Liver (tissue), 3 donors: ENCODE measurements around the gene TULP4.

Source experiments
- FOXA1 ChIP-seq: IDR thresholded peaks from 2 replicates; pipeline ENCODE4 v1.6.1; 2016; ENCODE audit warnings: antibody characterized with exemption
- GABPA ChIP-seq, 2 donors: IDR thresholded peaks in 1 of 2; conservative IDR thresholded peaks in 1 of 2; 2 replicates each; pipeline ENCODE4 v1.6.1; 2016; ENCODE audit warnings: antibody characterized with exemption in 2 of 2, mild to moderate bottlenecking in 1 of 2, moderate library complexity in 1 of 2
- JUND ChIP-seq, 2 donors: IDR thresholded peaks; 2 replicates each; pipeline ENCODE4 v1.6.1; 2016; ENCODE audit warnings: antibody characterized with exemption in 2 of 2
- NR2F2 ChIP-seq: IDR thresholded peaks from 2 replicates; pipeline ENCODE4 v1.6.1; 2016; ENCODE audit warnings: antibody characterized with exemption
- RAD21 ChIP-seq, 2 donors: IDR thresholded peaks; 2 replicates each; pipeline ENCODE4 v1.6.1; 2016; ENCODE audit warnings: antibody characterized with exemption in 2 of 2, mild to moderate bottlenecking in 2 of 2
- RXRA ChIP-seq, 2 donors: IDR thresholded peaks; 2 replicates each; pipeline ENCODE4 v1.6.1; 2017 to 2018; ENCODE audit warnings: antibody characterized with exemption in 2 of 2, mild to moderate bottlenecking in 1 of 2
- SP1 ChIP-seq: IDR thresholded peaks from 2 replicates; pipeline ENCODE4 v1.6.1; 2018; ENCODE audit warnings: antibody characterized with exemption, mild to moderate bottlenecking
- YY1 ChIP-seq: IDR thresholded peaks from 2 replicates; pipeline ENCODE4 v1.6.1; 2016; ENCODE audit warnings: antibody characterized with exemption, mild to moderate bottlenecking
- TF ChIP-seq, protein P1 (sequence below): fragments of 150-350 bp; IDR thresholded peaks from 2 replicates; pipeline ENCODE4 v1.5.1; 2017; ENCODE audit warnings: improper control_type of control experiment, low read depth, low read length; ENCODE audit not compliant: missing input control
- TF ChIP-seq, protein P2 (sequence below): IDR thresholded peaks from 2 replicates; pipeline ENCODE4 v1.6.1; 2016; ENCODE audit warnings: antibody characterized with exemption
- TF ChIP-seq, protein P3 (sequence below): IDR thresholded peaks from 2 replicates; pipeline ENCODE4 v1.6.1; 2016; ENCODE audit warnings: antibody characterized with exemption
- TF ChIP-seq, protein P4 (sequence below): IDR thresholded peaks from 2 replicates; pipeline ENCODE4 v1.6.1; 2016; ENCODE audit warnings: antibody characterized with exemption
- donor health status: healthy.
- donor health status: healthy.

GRCh38 chr6:158270389-158271127, 41.7 kb upstream of the TULP4 start:
- TF ChIP-seq, protein P1, sequence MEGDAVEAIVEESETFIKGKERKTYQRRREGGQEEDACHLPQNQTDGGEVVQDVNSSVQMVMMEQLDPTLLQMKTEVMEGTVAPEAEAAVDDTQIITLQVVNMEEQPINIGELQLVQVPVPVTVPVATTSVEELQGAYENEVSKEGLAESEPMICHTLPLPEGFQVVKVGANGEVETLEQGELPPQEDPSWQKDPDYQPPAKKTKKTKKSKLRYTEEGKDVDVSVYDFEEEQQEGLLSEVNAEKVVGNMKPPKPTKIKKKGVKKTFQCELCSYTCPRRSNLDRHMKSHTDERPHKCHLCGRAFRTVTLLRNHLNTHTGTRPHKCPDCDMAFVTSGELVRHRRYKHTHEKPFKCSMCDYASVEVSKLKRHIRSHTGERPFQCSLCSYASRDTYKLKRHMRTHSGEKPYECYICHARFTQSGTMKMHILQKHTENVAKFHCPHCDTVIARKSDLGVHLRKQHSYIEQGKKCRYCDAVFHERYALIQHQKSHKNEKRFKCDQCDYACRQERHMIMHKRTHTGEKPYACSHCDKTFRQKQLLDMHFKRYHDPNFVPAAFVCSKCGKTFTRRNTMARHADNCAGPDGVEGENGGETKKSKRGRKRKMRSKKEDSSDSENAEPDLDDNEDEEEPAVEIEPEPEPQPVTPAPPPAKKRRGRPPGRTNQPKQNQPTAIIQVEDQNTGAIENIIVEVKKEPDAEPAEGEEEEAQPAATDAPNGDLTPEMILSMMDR, result no peak
- no peak for TF ChIP-seq YY1
- TF ChIP-seq RAD21 (IDR thresholded peaks at IDR 0.05), result peak in 1 of 2 donors; percentile 13
- TF ChIP-seq JUND (IDR thresholded peaks at IDR 0.05), result no peak
- TF ChIP-seq, protein P2, sequence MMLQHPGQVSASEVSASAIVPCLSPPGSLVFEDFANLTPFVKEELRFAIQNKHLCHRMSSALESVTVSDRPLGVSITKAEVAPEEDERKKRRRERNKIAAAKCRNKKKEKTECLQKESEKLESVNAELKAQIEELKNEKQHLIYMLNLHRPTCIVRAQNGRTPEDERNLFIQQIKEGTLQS, result no peak
- TF ChIP-seq, protein P3, sequence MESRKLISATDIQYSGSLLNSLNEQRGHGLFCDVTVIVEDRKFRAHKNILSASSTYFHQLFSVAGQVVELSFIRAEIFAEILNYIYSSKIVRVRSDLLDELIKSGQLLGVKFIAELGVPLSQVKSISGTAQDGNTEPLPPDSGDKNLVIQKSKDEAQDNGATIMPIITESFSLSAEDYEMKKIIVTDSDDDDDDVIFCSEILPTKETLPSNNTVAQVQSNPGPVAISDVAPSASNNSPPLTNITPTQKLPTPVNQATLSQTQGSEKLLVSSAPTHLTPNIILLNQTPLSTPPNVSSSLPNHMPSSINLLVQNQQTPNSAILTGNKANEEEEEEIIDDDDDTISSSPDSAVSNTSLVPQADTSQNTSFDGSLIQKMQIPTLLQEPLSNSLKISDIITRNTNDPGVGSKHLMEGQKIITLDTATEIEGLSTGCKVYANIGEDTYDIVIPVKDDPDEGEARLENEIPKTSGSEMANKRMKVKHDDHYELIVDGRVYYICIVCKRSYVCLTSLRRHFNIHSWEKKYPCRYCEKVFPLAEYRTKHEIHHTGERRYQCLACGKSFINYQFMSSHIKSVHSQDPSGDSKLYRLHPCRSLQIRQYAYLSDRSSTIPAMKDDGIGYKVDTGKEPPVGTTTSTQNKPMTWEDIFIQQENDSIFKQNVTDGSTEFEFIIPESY, result no peak
- TF ChIP-seq NR2F2, result no peak
- peak in 1 of 2 donors; percentile 3 for TF ChIP-seq RXRA (IDR thresholded peaks at IDR 0.05)
- no peak for TF ChIP-seq FOXA1
- TF ChIP-seq, protein P4, sequence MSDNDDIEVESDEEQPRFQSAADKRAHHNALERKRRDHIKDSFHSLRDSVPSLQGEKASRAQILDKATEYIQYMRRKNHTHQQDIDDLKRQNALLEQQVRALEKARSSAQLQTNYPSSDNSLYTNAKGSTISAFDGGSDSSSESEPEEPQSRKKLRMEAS, result no peak
- no peak for TF ChIP-seq SP1
- no peak for TF ChIP-seq GABPA (IDR thresholded peaks at IDR 0.05 in 1 of 2, conservative IDR thresholded peaks at IDR 0.05 in 1 of 2)
